Stimulated activated CD4-positive, alpha-beta T cell treated with anti-CD3 and anti-CD28 coated beads, Interleukin-15, amount 100 ng/mL, for 1 hour (primary cell): ENCODE results near the gene B4GALT3.
A peak's percentile ranks its signal among the peaks of the same experiment; 100 is the strongest.

Experiments used
- DNase-seq, 2 donors: peaks; one replicate each; pipeline ENCODE4 v3.0.0-alpha.2; 2020; ENCODE audit warnings: low read depth in 1 of 2, low spot score in 1 of 2

B4GALT3 gene

GRCh38 chr1:161206411-161207140 is 29.3 kb upstream of the B4GALT3 start:
- DNase-seq = no peak

GRCh38 chr1:161201836-161202712 is 24.8 kb upstream of the B4GALT3 start, which contains the start of gene NDUFS2:
Gene NDUFS2 (plus strand): TSS chr1:161202367. CDS start chr1:161202386, 19 bp downstream.
- peak; percentile 81 to 84 for DNase-seq

- no peak for DNase-seq
Observed at GRCh38 chr1:161200992-161201835, 23.9 kb upstream of the B4GALT3 start.

- no peak for DNase-seq
Observed at GRCh38 chr1:161200421-161200991, 23.2 kb upstream of the B4GALT3 start.

- DNase-seq = no peak
Observed at GRCh38 chr1:161199506-161200139, 22.3 kb upstream of the B4GALT3 start.

DNA sequence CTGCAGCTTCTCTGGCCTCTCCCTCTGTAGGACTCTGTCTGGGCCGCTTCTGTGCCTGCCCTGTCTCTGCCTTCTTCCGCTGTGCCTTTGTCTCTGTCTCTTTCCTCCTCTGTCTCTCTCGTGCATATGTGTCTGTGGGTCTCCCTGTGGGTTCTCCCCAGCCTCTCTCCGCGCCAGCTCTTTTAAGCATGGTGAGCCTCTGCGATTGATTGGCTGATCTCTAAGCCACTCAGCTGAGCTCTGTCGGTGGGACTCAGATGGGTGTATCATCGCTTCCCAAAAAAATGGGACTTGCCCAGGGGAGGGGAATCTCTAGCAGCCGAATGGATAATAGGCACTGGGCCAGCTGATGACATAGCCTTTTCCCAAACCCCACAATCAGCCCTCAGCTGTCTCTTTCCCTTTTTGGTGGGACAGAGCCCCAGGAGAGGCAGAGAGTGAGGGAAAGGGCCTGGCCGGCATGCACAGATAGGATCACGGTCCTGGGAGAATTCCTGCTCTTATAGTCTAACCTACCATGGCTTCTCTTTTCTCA is 21.7 kb upstream of the B4GALT3 start, which contains the start of gene ADAMTS4:
Gene ADAMTS4 (minus strand): TSS at position 158 of the 535 bp plus-strand sequence. CDS start 427 bp downstream, outside the sequence.
- no peak for DNase-seq

- DNase-seq = no peak
Observed at GRCh38 chr1:161198194-161198896, 21.0 kb upstream of the B4GALT3 start.

GRCh38 chr1:161197560-161198193 is 20.4 kb upstream of the B4GALT3 start:
- no peak for DNase-seq

- no peak for DNase-seq
Observed at GRCh38 chr1:161196521-161197451, 19.5 kb upstream of the B4GALT3 start.

DNA sequence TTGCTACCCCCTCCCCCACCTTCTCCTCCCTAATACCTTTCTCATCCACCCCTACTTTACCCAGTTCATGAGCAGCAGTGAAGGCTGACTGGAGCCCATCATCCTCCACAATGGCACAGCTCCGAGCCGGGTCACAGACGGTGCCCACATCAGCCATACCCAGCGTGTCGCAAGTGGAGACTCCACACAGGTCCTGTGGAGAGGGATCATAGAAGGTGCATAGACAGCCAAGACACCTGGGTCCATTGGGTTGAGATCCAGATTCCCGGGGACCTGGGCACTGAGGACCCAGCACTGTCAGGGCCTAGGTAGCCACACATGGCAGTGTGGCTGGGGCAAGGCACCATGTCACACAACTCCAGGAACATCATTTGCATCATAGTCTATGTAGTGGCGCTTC is 18.8 kb upstream of the B4GALT3 start:
- no peak for DNase-seq

DNA sequence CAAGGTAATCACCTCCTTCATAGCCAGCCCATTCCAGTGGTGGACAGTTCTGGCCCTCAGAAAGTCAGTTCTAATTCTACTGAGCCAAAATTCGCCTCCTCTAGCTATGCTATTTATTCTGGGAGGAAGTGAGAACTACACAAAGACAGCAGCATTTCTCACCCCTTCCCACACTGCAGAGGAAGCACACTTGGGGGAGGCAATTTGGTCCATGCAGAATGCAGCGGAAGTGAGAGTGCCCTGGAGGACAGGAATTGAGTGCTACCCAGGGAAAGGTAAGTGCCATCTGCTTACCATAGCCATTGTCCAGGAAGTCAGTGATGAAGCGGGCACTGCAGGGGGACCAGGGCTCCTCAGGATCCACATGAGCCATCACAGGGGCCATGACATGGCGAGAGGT is 17.9 kb upstream of the B4GALT3 start:
- DNase-seq = no peak

DNA sequence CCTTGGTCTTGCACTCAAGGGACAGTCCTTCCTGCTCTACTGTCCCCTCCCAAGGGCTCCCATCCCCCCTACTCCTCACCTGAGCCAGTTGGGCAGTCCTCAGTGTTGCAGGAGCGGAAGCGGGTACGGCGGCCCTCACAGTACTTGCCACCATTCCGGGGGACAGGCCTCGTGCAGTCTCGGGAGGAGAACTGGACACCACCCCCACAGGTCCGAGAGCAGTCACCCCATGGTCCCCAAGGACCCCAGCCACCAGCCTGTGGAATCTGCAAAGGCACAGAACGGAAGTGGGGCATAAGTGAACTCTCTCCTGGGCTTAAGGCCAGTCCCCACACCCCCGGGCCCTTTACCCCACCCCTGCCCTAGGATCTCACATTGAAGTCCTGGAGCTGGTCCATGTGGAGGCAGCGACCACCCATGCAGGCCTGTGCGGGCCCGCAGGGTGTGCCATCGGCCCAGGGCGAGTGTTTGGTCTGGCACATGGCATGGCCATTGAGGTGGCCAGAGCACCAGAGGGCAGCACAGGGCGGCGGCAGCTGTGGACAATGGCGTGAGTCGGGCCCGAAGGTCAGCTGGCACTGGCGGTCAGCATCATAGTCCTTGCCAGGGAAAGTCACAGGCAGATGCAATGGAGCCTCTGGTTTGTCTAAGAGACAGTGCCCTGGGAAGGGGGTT is 16.4 kb upstream of the B4GALT3 start:
- no peak for DNase-seq

DNA sequence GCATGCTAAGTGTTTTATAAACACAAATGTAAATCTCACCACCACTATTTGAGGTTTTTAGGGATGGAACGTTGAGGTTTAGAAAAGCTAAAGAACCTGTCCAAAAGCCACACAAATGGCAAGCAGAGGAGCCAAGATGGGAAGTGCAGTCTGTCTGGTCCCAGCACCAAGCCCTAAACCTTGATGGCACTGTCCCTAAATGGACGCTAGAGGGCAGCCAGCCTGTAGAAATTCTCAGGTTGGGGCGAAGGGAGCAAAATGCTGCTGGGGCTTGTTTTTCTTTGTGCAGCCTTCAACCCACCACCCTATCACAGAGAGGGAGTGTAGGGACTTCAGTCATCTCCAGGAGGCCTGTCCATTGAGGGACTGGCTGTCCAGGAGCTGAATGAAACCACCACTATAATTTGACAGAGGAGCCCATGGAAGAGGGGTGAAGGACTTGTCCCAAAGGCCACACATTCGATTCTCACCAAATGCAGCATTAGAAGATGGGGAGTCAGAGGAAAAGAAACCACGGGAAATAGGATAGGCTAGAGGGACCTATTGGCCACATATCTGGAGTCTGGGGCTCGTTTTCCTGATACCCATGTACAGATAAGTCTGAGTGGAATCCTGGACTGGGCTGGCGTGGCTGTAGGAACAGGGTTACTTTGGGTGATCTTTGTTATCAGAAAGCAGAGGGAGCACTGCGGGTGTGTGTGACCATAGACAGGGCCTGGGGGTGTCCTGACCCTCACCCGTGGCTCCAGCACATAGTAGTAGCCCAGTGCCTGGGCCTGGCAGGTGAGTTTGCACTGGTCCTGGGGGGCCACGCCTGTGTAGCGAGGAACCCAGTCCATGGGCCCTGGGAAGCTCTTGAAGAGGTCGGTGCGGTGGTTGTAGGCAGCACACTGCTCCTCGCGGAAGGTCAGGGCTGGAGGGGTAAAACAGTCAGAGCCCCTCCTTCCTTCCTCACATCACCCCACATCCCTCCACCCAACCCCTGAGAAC is 15.5 kb upstream of the B4GALT3 start:
- DNase-seq = peak; percentile 28 to 46

DNA sequence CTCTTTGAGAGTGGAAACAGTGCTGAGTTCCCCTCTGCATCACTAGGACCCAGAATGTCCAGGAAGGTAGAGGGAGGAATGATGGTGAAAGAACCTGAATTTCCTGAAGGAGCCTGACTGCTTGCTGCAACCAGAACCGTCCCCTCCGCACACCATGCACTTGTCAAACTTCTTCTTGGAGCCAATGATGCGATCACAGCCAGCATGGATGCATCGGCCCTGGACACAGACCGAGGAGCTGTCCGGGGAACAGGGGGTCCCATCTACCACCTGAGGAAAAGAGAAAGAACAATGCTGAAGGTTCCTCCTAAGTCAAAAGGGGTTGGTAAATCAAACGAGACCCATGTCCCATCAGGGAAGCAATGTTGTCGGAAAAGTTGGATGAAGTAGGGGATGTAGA is 14.7 kb upstream of the B4GALT3 start:
- no peak for DNase-seq

DNA sequence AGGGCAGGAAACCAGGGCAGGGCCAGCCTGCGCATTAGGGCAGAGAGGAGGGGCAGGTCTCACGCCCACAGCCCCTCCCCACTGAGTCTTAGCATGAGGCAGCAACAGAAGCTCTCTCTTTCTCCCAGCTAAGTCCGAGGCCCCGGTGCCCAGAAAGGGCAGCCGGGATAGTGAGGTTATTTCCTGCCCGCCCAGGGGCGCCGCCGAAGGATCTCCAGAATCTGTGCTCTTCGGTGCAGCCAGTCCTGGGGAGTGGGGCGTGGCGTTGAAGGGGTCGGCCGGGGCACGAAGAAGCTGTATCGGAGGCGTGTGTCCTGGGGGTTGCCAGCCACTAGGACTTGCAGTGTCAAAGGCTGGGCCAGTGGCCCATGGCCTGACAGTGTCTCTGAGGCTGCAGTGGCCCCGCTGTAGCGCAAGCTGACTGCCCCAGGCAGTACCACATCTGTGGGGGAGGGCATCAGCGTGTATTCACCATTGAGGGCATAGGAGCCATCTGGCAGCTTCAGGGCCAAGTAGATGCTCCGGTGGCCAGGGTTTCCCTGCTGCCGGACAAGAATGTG is 13.7 kb upstream of the B4GALT3 start:
- no peak for DNase-seq

DNA sequence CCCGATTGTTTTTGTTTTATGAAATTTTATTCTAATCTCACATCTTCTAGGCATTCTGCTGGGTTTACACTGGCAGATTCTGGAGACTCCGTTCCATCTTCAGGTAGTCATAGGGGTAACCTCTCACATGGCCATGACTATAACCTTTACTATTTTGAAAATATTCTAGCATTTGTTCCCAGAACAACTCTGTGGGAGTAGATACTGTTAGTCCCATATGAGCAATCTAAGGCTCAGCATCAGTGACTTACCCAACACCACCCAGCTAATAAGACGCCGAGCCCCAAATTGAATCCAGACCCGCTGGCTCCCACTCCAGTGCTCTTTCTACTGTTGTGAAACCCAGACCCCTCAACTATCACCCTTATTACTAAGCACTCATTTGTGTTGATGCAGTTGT is 11.7 kb upstream of the B4GALT3 start:
- no peak for DNase-seq
